Fibroblast of villous mesenchyme (primary cell): ENCODE measurements around the gene RNF111. TPM values are rescaled to one million over a fixed set of nuclear protein-coding genes. Genes with fewer than 3 reads are reported as not detected.

ENCODE experiments used
- DNase-seq: peaks from one replicate; pipeline ENCODE4 v3.0.0-alpha.2; 2010; ENCODE audit warnings: low read depth
- H3K4me3 ChIP-seq: 2 replicates; pipeline ENCODE4 v1.5.1; 2011; ENCODE audit warnings: low read depth, mild to moderate bottlenecking, low read length
- total RNA-seq: library from RNA; depleted of rRNA; stranded (reverse); fragments of >200 nt; gene quantifications from 2 replicates; pipeline ENCODE4 v1.2.3, GENCODE V29; 2012
- TF ChIP-seq, protein P1 (sequence below): IDR thresholded peaks from 2 replicates; pipeline ENCODE4 v1.5.1; 2012; ENCODE audit warnings: low read depth, mild to moderate bottlenecking, low read length; ENCODE audit not compliant: insufficient read depth

The RNF111 gene
- total RNA-seq, 1 donor = 35.0 TPM

DNA sequence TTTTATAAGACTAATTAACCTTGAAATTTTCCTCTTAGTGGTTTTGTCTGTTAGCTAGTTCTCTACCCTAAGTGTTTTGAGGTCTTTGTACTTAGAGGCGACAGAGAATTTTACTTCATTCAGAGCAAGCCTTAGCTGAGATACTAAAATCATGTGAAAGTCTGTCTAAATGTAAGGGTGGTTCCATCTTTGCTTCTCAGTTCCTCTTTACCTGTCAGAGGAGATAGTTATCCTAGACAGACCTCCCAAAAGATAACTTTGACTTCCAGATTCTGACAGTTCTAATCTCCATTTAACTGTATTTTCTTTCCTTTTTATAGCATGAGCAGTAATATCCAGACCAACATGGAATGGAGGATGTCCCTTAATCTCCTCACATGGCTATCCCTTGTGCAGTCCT is 34.7 kb downstream of the RNF111 start:
- no peak overlapping the region for H3K4me3 ChIP-seq
- DNase-seq = no peak
- TF ChIP-seq, protein P1, sequence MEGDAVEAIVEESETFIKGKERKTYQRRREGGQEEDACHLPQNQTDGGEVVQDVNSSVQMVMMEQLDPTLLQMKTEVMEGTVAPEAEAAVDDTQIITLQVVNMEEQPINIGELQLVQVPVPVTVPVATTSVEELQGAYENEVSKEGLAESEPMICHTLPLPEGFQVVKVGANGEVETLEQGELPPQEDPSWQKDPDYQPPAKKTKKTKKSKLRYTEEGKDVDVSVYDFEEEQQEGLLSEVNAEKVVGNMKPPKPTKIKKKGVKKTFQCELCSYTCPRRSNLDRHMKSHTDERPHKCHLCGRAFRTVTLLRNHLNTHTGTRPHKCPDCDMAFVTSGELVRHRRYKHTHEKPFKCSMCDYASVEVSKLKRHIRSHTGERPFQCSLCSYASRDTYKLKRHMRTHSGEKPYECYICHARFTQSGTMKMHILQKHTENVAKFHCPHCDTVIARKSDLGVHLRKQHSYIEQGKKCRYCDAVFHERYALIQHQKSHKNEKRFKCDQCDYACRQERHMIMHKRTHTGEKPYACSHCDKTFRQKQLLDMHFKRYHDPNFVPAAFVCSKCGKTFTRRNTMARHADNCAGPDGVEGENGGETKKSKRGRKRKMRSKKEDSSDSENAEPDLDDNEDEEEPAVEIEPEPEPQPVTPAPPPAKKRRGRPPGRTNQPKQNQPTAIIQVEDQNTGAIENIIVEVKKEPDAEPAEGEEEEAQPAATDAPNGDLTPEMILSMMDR = no peak

DNA sequence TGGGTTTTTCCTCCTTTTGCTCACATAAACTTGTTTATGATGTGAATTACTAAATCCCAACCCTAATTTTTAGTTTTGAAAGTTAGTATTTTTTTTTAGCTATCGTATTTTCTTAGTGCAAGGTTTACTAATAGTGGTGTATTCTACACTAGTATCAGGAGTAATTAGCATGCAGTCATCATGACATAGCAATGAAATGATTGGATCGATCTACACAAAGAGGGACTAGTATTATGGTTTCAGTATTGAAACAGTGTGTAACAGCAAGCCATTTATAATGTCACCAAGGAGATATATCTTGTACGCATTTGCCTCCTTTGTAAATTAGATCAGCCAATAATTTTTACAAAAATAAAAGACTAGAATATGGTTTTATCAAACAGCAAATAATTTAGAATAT is 38.7 kb downstream of the RNF111 start:
- H3K4me3 ChIP-seq = no peak overlapping the region
- DNase-seq = no peak
- TF ChIP-seq, protein P1 = no peak

DNA sequence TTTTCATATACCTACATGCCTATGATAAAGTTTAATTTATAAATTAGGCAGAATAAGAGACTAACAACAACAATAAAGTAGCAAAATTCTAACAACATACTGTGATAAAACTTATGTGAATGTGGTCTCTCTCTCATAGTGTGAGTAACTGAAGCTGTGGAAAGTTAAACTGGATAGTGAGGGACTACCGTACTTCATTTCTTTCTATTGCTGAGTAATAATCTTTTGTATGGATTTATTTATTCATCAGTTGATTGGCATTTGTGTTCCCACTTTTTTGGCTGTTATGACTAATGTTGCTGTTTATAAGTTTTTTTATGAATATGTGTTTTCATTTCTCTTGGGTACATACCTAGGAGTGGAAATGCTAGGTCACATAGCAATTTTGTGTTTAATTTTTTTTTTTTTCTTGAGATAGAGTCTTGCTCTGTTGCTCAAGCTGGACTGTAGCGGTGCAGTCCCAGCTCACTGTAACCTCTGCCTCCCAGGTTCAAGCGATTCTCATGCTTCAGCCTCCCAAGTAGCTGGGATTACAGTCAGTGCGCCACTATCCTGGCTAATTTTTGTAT is 41.0 kb downstream of the RNF111 start:
- no peak overlapping the region for H3K4me3 ChIP-seq
- TF ChIP-seq, protein P1 = no peak
- no peak for DNase-seq

DNA sequence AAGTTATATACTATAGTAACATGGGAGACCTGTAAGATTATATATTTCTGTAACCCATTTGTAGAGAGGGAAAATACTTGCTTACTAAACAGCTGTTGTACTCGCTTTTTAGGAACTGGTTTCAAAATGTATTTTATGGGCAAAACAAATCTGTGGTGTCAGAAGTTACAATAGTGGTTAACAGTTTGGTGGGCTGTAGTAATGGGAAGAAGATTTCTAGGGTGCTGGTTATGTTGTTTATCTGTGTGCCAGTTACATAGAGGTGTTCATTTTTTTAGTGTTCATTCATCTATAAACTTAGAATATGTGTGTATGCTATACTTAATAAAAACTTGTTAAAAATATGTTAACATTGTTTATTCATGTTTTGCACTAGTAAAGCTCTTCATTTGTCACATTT is 42.1 kb downstream of the RNF111 start:
- no peak overlapping the region for H3K4me3 ChIP-seq
- no peak for DNase-seq
- TF ChIP-seq, protein P1 = no peak

DNA sequence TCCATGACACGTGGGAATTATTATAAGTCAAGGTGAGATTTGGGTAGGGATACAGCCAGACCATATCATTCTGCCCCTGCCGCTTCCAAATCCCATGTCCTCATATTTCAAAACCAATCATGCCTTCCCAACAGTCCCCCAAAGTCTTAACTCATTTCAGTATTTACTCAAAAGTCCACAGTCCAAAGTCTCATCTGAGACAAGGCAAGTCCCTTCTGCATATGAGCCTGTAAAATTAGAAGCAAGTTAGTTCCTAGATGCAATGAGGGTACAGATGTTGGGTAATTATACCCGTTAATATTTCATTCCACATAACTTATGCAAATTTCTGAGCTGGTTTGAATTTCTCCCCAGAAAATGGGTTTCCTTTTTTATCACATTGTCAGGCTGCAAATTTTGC is 47.7 kb downstream of the RNF111 start:
- TF ChIP-seq, protein P1 = no peak
- no peak for DNase-seq
- H3K4me3 ChIP-seq = no peak overlapping the region

DNA sequence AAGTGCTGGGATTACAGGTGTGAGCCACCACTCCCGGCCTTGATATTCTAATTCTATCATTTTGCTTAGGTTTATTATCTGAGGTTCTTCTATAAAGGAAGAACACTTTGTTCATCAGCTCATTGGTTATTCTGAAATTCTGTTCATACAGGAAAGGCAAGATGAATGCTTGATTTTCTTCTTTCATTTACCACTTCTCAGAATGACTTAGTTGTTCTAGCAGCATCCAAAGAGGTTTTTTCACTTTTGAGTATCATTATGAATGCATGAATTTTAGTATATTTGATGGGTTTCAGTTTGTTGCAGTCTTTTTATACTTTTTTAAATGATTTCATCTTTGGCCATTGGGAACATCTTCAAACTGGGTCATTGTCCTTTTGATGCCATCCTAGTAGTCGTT is 51.8 kb downstream of the RNF111 start:
- TF ChIP-seq, protein P1 = no peak
- no peak overlapping the region for H3K4me3 ChIP-seq
- DNase-seq = no peak

DNA sequence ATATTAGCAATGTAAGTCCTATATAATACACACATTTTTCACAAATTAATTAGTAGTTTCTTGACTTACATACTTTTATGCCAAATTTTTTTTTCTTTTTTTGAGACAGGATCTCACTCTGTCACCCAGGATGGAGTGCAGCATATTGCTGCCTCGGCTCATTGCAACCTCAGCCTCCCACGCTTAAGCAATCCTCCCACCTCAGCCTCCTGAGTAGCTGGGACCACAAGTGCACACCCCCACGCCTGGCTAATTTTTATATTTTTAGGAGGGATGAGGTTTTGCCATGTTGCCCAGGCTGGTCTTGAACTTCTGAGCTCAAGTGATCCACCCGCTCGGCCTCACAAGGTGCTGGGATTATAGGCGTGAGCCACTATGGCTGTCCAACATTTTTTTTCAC is 54.6 kb downstream of the RNF111 start:
- H3K4me3 ChIP-seq = no peak overlapping the region
- TF ChIP-seq, protein P1 = no peak
- DNase-seq = no peak
